Body of pancreas (tissue), 4 donors: ENCODE data around the gene MRPS18A. TPM values are rescaled to one million over a fixed set of nuclear protein-coding genes. Genes with fewer than 3 reads are reported as not detected.
A peak's percentile ranks its signal among the peaks of the same experiment; 100 is the strongest.

Experiments used
- ATAC-seq: fragments of 150-250 bp; one replicate; pipeline ENCODE4 v1.9.1; 2016
- DNase-seq, 4 donors: peaks; one replicate each; pipeline ENCODE4 v3.0.0-alpha.2; 2019
- H3K27ac ChIP-seq, 4 donors: fragments of 200-600 bp; sonication (generic); 1 replicate in 3 of 4; 2 replicates in 1 of 4; pipeline versions ENCODE4 v1.5.1 to v1.6.1; 2016 to 2019; ENCODE audit warnings: mild to moderate bottlenecking in 1 of 4, mixed read lengths in 1 of 4, moderate library complexity in 1 of 4
- H3K27me3 ChIP-seq, 2 donors: fragments of 200-600 bp; sonication (generic); one replicate each; pipeline ENCODE4 v1.6.0; 2016; ENCODE audit warnings: mild to moderate bottlenecking in 1 of 2
- H3K36me3 ChIP-seq, 2 donors: fragments of 200-600 bp; sonication (generic); replicated peaks in 1 of 2; 2 replicates each; pipeline ENCODE4 v1.5.1; 2016; ENCODE audit warnings: low read depth in 2 of 2; ENCODE audit not compliant: insufficient read depth in 1 of 2
- H3K4me1 ChIP-seq: fragments of 200-600 bp; sonication (generic); one replicate; pipeline ENCODE4 v1.6.0; 2016
- H3K4me3 ChIP-seq, 2 donors: fragments of 200-600 bp; sonication (generic); 1 replicate in 1 of 2; 2 replicates in 1 of 2; pipeline ENCODE4 v1.5.1; 2016 to 2019
- H3K9me3 ChIP-seq, 3 donors: fragments of 200-600 bp; sonication (generic); 1 replicate in 2 of 3; 2 replicates in 1 of 3; pipeline ENCODE4 v1.5.1; 2016
- POLR2A ChIP-seq, 3 donors: fragments of 450-650 bp; IDR thresholded peaks; one replicate each; pipeline ENCODE4 v1.6.1; 2016; ENCODE audit warnings: antibody characterized with exemption in 3 of 3, mild to moderate bottlenecking in 2 of 3
- WGBS, 2 donors: methylation state at CpG; one replicate each; pipeline ENCODE4 v1.1.5; 2017; 5-methylcytosine and 5-hydroxymethylcytosine counted together
- intact Hi-C: fragments of 100-400 bp; cut with DNase I; formaldehyde crosslinking; loops from one replicate; pipeline ENCODE4 v1.15.1; 2023
- total RNA-seq, 2 donors: library from RNA; depleted of rRNA; stranded (reverse); fragments of >200 nt; gene quantifications; one replicate each; pipeline ENCODE4 v1.1.0, GENCODE V29; 2016
- TF ChIP-seq, protein P1 (sequence below), 7 experiments: fragments of 450-650 bp in 4 of 7; fragments of 200-600 bp in 3 of 7; sonication (generic) in 3 of 7; IDR thresholded peaks; one replicate each; pipeline ENCODE4 v1.5.1; 2016 to 2019; ENCODE audit warnings: antibody characterized with exemption in 7 of 7

MRPS18A gene
- total RNA-seq, 2 donors from 2014 or later, result 16.9 to 36.3 TPM

GRCh38 chr6:43723737-43724295 lies 36.2 kb upstream of the MRPS18A start:
- H3K27ac ChIP-seq, result no peak overlapping the region
- intact Hi-C loops, result loop anchor here (5.0 kb wide), 1 partner anchor 358 kb away; no protein-coding TSS in a partner anchor
- ATAC-seq, result peak; percentile 94

GRCh38 chr6:43722920-43723545 lies 35.4 kb upstream of the MRPS18A start:
- intact Hi-C loops, result loop anchor here (5.0 kb wide), 1 partner anchor 359 kb away; no protein-coding TSS in a partner anchor
- WGBS, 2 donors, result 65 to 73% methylated on average over 10 of the region's 10 CpGs
- ATAC-seq, result no peak

More at GRCh38 chr6:43723737-43724295, 36.2 kb upstream of the MRPS18A start:
- Histone ChIP-seq H3K36me3 (no peaks in the 10 kb centered on the region), H3K4me3 (no peak overlapping the region), H3K9me3 (no peaks in the 10 kb centered on the region), H3K4me1 (no peaks in the 10 kb centered on the region), H3K27me3 (no peaks in the 10 kb centered on the region)
- TF ChIP-seq, protein P1, sequence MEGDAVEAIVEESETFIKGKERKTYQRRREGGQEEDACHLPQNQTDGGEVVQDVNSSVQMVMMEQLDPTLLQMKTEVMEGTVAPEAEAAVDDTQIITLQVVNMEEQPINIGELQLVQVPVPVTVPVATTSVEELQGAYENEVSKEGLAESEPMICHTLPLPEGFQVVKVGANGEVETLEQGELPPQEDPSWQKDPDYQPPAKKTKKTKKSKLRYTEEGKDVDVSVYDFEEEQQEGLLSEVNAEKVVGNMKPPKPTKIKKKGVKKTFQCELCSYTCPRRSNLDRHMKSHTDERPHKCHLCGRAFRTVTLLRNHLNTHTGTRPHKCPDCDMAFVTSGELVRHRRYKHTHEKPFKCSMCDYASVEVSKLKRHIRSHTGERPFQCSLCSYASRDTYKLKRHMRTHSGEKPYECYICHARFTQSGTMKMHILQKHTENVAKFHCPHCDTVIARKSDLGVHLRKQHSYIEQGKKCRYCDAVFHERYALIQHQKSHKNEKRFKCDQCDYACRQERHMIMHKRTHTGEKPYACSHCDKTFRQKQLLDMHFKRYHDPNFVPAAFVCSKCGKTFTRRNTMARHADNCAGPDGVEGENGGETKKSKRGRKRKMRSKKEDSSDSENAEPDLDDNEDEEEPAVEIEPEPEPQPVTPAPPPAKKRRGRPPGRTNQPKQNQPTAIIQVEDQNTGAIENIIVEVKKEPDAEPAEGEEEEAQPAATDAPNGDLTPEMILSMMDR (IDR thresholded peaks at IDR 0.05), result peak; percentile 41 to 89 (median 77)
- TF ChIP-seq POLR2A (IDR thresholded peaks at IDR 0.05), result no peak
- 37 to 46% methylated on average over 7 to 9 of the region's 9 CpGs for WGBS, 2 donors
- peak; percentile 81 to 89 (median 84) for DNase-seq

GRCh38 chr6:43720999-43721398 lies 33.4 kb upstream of the MRPS18A start:
- H3K4me3 ChIP-seq, result no peak overlapping the region
- no peaks in the 10 kb centered on the region for H3K27me3 ChIP-seq
- WGBS, 2 donors, result 74 to 83% methylated on average over 4 of the region's 4 CpGs
- no peak for TF ChIP-seq POLR2A (IDR thresholded peaks at IDR 0.05)
- TF ChIP-seq, protein P1 (IDR thresholded peaks at IDR 0.05), result no peak
- H3K4me1 ChIP-seq, result no peaks in the 10 kb centered on the region
- no peak overlapping the region for H3K27ac ChIP-seq
- no peaks in the 10 kb centered on the region for H3K36me3 ChIP-seq
- no peak for ATAC-seq
- no peak for DNase-seq
- no peaks in the 10 kb centered on the region for H3K9me3 ChIP-seq
- intact Hi-C loops, result loop anchor here (5.0 kb wide), 1 partner anchor 361 kb away; no protein-coding TSS in a partner anchor

More at GRCh38 chr6:43722920-43723545, 35.4 kb upstream of the MRPS18A start:
- TF ChIP-seq, protein P1 (IDR thresholded peaks at IDR 0.05), result no peak
- no peak for TF ChIP-seq POLR2A (IDR thresholded peaks at IDR 0.05)
- Histone ChIP-seq H3K27ac (no peak overlapping the region), H3K9me3 (no peaks in the 10 kb centered on the region), H3K36me3 (no peaks in the 10 kb centered on the region), H3K4me1 (no peaks in the 10 kb centered on the region), H3K27me3 (no peaks in the 10 kb centered on the region), H3K4me3 (no peak overlapping the region)
- DNase-seq, result no peak

- Histone ChIP-seq H3K4me3 (no peak overlapping the region), H3K4me1 (no peaks in the 10 kb centered on the region), H3K9me3 (no peaks in the 10 kb centered on the region), H3K27me3 (no peaks in the 10 kb centered on the region), H3K27ac (no peak overlapping the region), H3K36me3 (no peaks in the 10 kb centered on the region)
- no peak for TF ChIP-seq POLR2A (IDR thresholded peaks at IDR 0.05)
- TF ChIP-seq, protein P1 (IDR thresholded peaks at IDR 0.05), result no peak
- 59 to 68% methylated on average over 5 of the region's 7 CpGs for WGBS, 2 donors
- no peak for ATAC-seq
- no peak for DNase-seq
- intact Hi-C loops, result no loop called here
These were observed 31.9 kb upstream of the MRPS18A start for GRCh38 chr6:43719511-43719910.
